Measurements from ENCODE around the gene CAMK2B.

GRCh38 chr7:44315301-44315903, 10.0 kb downstream of the CAMK2B start:
- TF ChIP-seq, protein P1, sequence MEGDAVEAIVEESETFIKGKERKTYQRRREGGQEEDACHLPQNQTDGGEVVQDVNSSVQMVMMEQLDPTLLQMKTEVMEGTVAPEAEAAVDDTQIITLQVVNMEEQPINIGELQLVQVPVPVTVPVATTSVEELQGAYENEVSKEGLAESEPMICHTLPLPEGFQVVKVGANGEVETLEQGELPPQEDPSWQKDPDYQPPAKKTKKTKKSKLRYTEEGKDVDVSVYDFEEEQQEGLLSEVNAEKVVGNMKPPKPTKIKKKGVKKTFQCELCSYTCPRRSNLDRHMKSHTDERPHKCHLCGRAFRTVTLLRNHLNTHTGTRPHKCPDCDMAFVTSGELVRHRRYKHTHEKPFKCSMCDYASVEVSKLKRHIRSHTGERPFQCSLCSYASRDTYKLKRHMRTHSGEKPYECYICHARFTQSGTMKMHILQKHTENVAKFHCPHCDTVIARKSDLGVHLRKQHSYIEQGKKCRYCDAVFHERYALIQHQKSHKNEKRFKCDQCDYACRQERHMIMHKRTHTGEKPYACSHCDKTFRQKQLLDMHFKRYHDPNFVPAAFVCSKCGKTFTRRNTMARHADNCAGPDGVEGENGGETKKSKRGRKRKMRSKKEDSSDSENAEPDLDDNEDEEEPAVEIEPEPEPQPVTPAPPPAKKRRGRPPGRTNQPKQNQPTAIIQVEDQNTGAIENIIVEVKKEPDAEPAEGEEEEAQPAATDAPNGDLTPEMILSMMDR (IDR thresholded peaks at IDR 0.05 in 2 of 3, conservative IDR thresholded peaks at IDR 0.05 in 1 of 3; ENCODE audit: borderline replicate concordance in 1 of 3, insufficient read depth in 1 of 3, low read depth in 2 of 3, low read length in 2 of 3): no peak
- TF ChIP-seq EZH2 (IDR thresholded peaks at IDR 0.05) (no peak), POLR2AphosphoS5 (IDR thresholded peaks at IDR 0.05; ENCODE audit: low read depth, low read length) (no peak), POLR2A (IDR thresholded peaks at IDR 0.05; ENCODE audit: borderline replicate concordance, extremely low read depth, insufficient read depth, insufficient read length) (no peak)
- TF ChIP-seq, protein P2, sequence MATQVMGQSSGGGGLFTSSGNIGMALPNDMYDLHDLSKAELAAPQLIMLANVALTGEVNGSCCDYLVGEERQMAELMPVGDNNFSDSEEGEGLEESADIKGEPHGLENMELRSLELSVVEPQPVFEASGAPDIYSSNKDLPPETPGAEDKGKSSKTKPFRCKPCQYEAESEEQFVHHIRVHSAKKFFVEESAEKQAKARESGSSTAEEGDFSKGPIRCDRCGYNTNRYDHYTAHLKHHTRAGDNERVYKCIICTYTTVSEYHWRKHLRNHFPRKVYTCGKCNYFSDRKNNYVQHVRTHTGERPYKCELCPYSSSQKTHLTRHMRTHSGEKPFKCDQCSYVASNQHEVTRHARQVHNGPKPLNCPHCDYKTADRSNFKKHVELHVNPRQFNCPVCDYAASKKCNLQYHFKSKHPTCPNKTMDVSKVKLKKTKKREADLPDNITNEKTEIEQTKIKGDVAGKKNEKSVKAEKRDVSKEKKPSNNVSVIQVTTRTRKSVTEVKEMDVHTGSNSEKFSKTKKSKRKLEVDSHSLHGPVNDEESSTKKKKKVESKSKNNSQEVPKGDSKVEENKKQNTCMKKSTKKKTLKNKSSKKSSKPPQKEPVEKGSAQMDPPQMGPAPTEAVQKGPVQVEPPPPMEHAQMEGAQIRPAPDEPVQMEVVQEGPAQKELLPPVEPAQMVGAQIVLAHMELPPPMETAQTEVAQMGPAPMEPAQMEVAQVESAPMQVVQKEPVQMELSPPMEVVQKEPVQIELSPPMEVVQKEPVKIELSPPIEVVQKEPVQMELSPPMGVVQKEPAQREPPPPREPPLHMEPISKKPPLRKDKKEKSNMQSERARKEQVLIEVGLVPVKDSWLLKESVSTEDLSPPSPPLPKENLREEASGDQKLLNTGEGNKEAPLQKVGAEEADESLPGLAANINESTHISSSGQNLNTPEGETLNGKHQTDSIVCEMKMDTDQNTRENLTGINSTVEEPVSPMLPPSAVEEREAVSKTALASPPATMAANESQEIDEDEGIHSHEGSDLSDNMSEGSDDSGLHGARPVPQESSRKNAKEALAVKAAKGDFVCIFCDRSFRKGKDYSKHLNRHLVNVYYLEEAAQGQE (IDR thresholded peaks at IDR 0.05; ENCODE audit: low read depth): no peak
